HG03066 (cell line): ENCODE data around the gene ATG7.

Experiments used
- ATAC-seq: cut with Tn5 transposase; IDR thresholded peaks from one replicate; pipeline ENCODE4 v1.9.1; 2021; ENCODE audit warnings: low read depth; ENCODE audit not compliant: unreplicated experiment

Gene ATG7, protein sequence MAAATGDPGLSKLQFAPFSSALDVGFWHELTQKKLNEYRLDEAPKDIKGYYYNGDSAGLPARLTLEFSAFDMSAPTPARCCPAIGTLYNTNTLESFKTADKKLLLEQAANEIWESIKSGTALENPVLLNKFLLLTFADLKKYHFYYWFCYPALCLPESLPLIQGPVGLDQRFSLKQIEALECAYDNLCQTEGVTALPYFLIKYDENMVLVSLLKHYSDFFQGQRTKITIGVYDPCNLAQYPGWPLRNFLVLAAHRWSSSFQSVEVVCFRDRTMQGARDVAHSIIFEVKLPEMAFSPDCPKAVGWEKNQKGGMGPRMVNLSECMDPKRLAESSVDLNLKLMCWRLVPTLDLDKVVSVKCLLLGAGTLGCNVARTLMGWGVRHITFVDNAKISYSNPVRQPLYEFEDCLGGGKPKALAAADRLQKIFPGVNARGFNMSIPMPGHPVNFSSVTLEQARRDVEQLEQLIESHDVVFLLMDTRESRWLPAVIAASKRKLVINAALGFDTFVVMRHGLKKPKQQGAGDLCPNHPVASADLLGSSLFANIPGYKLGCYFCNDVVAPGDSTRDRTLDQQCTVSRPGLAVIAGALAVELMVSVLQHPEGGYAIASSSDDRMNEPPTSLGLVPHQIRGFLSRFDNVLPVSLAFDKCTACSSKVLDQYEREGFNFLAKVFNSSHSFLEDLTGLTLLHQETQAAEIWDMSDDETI

DNA sequence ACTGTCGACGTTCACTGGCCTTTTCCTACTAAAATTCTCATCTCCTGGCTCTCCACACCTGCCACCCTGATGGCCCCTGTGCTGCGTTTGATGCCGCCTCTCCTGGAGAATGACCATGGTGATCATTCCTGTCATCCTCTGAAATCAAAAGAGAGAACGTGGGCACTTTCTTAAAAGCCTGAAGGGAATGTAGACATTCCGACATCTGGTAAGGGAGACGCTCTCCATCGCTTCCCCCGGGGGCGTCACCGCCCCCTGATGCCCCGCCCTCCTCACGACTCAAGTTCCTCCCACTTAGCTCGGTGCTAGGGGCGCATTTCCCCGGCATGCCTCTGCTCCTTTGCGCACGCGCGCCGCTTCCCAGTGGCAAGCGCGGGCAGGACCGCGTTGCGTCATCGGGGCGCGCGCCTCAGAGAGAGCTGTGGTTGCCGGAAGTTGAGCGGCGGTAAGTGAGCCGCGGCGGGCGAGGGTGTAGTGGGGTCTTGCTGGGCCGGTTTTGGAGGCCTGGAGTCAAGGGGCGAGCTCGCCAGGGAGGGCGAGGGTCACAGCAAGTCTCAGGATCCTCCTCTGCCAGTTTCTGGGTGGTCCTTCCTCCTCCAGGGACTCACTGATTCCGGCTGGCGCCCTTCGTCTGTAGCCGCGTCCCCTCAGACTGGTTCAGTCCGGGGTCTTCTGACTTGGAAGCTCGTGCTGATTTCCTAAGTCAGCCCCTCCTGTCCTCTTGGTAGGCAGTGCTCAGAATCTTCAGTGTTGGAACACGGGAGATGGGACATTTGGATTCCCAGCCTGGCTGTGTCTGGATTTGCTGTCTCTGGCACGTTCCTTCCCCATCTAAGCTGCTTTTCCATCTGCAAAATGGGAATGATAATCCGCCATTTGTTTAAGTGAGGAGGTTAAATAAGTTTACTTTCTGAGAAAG, at the start of gene ATG7:
ATG7 (plus strand) TSS at position 412 of the 919 bp plus-strand sequence. CDS start 26,299 bp downstream, outside the sequence.
- peak; percentile 95 for ATAC-seq

- ATAC-seq = no peak
Observed at GRCh38 chr3:11224010-11224409, 48.2 kb upstream of the ATG7 start.

- ATAC-seq = no peak
Observed at GRCh38 chr3:11224870-11225229, 47.3 kb upstream of the ATG7 start.

DNA sequence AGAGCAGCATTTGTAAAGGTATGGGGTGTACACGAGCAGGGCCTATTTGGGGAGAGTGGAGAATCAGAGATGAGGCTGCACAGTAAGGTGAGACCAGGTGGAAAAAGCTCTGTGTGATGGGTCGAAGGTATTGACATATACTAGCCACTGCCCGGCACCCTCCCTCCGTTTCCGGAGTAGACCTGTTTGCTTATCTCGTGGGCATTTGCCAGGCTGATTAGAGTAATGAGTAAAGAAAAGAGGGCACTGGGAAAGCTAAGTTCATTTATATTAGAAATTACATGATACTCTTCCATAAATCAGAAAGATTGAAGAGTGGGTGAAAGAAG, 46.2 kb upstream of the ATG7 start:
- no peak for ATAC-seq

DNA sequence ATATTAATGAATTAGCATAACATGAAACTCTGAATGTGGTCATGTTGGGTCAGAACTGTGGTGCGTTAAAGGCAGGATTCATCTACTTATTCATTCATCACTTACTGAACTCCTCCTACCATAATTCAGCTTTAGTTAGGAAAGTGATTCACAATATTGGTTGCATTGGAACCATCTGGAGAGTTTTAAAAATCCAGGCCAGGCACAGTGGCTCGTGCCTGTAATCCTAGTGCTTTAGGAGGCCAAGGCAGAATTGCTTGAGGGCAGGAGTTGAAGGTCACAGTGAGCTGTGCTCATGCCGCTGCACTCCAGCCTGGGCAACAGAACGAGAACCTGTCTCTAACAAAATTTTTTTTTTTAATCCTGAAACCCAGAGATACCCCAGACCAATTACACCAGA, 44.2 kb upstream of the ATG7 start:
- ATAC-seq = no peak

GRCh38 chr3:11230125-11230524, 42.1 kb upstream of the ATG7 start:
- no peak for ATAC-seq

DNA sequence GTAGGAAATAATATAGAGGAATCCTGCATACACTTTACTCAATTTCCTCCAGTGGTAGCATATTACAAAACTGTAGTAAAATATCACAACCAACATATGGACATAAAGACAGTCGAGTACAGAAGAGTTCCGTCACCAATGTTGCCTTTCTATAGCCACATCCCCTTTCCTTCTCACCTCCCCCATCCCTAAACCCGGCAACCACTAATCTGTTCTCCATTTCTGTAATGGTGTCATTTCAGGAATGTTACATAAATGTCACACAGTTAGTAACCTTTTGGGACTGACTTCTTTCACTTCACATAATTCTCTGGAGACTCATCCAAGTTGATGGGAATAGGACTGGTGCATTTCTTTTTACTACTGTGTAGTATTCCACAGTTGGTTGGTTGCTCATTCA, 41.4 kb upstream of the ATG7 start:
- ATAC-seq = no peak

- ATAC-seq = no peak
Observed at GRCh38 chr3:11235385-11235784, 36.8 kb upstream of the ATG7 start.

- no peak for ATAC-seq
Observed at GRCh38 chr3:11236588-11237461, 35.4 kb upstream of the ATG7 start.

GRCh38 chr3:11238060-11238459, 34.1 kb upstream of the ATG7 start:
- ATAC-seq = no peak

DNA sequence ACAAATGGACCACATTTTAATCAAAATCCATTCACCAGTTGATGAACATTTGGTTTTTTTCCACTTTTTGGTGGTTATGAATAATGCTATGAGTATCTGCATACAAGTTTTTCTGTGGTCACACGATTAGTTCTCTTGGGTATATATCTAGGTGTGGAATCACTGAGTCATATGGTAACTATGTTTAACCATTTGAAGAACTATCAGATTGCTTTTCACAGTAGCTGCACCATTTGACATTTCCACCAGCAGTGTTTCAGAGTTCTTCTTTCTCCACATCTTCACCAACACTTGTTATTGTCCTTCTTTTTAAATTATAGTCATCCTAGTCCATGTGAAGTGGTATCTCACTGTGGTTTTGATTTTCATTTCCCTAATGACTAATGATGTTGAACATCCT, 33.3 kb upstream of the ATG7 start:
- ATAC-seq = no peak

DNA sequence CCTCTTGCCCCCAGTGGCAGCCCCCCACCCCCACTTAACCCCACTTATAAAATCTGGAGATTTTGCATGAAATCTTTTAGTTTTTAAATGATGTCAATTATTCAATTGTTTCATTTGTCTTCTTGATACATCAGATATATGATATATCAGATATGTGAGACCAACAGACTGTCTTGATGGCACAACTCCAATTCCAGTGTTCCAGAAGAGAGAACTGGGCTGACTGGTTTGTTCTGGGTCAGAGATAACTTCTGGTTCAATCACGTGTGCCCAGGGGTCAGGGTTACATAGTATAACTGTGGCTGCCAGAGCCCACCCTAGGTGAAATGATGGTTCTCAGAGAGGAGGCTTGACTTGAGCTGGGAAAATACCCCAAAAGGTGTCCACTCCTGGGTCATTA, 32.4 kb upstream of the ATG7 start:
- ATAC-seq = no peak

DNA sequence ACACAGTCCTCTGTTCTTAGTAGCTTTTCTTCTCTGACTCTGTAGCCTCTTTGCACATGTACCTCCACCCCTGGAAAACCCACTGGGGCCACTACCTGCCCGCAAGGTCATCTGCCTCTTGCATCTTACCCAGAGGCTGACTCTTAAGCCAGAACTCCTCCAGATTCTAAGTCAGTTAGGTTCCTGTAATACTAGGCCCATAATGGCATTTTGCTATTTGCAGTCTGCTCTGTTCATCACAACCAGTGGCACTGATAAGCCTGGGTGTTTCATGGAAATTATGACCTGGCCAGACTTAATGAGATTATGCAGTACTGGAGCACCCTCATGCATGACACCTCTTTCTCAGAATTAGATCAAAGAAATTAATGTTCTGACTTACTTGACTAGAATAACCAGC, 31.7 kb upstream of the ATG7 start:
- ATAC-seq = no peak

- no peak for ATAC-seq
Observed at GRCh38 chr3:11244121-11244677, 28.0 kb upstream of the ATG7 start.

- ATAC-seq = no peak
Observed at GRCh38 chr3:11245276-11245675, 26.9 kb upstream of the ATG7 start.

DNA sequence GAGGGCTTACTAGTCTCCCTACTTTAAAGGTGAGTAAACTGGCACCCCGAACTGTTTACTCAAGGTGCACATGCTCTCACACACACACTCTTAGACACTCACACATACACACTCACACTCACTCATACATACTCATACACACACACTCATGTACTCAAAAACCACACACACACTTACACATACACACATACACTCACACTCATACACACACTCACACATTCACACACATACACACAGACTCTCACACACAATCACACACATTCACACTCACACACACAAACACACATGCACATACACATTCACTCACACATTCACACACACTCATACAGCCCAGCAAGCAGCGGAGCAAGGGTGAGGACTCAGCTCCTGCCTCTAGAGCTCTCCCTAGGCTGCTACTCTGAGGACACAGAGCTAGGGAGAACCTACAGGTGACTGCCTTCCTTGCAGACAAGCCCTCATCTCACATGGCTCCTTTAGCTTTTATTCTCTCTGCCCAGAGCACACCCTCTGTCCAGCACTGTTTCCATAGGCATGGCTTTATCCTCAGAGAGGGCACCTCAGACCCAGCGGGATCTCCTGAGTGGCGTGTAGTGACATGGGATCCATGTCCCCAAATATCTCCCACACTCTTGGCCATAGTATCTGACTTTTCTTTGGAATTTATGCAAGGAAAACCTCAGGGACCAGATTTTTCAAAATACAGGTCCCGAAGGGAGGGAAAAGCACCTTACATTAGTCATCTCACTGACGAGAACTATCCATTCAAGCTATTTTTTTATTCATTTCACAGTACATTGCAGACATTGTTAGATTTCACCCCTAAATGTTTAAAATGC, 26.2 kb upstream of the ATG7 start:
- ATAC-seq = no peak

GRCh38 chr3:11246663-11246970, 25.6 kb upstream of the ATG7 start:
- no peak for ATAC-seq

- ATAC-seq = no peak
Observed at GRCh38 chr3:11247362-11247761, 24.8 kb upstream of the ATG7 start.

- ATAC-seq = no peak
Observed at GRCh38 chr3:11248596-11248995, 23.6 kb upstream of the ATG7 start.
